ENCODE data around the gene PSMA2.

PSMA2 gene

DNA sequence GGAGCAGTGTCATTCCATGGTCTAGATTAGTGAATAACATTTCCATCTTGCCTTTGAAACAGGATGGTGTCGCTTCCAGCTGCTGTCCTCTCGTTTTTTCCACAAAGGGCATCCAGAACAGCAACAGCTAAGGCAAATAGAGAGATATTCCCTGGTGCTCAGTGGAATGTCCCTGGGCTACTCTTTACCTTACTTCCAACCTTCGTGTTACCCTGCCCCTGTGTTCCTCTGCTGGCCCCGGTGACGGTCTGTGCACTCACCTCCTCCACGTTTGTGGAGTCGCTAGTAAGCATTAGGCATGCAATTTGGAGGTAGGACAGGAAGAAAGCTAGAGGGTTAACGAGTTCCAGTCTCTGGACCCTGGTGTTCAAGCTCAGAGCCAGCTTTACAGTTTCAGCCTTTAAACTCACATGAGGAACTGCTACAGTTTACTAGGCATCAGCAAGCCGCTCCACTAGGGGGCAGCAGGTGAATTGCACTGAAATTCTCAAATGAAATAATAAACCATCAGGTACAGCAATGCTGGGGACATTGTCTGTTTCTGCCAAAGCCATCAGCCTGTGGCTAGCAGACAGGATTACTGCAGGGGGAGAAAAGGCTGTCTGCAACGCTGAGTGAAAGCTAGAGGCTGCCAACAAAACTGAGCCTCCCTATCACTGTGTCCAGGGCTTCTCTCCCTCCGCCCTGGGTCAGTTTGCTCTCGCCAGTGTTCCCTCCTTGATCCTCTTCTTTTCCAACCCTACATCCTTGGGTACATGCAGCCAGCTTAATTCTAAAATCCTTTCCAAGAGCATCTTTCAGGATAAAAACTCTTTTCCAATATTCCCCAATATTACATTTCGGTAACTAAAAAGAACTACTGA lies 9.2 kb upstream of the PSMA2 start:
- peak; percentile 42 for DNase-seq (ENCODE audit: low read depth)

DNA sequence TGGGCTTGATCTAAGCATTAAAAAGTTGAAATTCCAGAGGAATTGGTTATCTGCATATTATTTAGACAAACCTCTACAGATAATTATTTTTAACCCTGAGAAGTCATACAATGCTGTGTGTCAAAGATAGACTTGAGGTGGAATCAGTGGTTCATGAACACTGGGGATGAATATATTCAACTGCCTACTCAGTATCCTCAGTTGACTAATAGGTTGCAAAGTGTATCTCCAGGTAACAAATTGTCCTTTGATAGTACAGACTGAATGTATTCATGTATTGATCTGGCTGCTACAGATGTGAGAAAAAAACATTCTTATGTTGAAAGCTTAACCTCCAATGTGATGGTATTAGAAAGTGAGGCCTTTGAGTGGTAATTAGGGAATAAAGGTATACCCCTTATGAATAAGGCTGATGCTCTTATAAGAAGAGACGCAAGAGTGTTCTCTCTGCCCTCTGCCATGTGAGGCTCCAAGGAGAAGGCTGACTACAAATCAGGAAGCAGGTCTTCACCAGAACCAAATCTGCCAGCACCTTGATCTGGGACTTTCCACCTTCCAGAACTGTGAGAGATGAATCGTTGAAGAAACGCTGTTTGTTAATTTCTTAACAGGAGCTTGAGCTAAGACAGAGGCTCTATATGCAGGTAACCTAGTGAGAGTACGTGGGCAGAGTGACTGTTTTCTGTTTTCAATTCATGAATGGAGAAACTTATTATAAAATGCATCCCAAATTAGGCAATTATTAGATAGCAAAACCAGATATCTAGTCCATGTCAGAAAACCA lies 7.7 kb upstream of the PSMA2 start:
- DNase-seq (ENCODE audit: low read depth) = no peak

GRCh38 chr7:42935861-42936260 lies 3.9 kb upstream of the PSMA2 start:
- DNase-seq (ENCODE audit: low read depth) = no peak

DNA sequence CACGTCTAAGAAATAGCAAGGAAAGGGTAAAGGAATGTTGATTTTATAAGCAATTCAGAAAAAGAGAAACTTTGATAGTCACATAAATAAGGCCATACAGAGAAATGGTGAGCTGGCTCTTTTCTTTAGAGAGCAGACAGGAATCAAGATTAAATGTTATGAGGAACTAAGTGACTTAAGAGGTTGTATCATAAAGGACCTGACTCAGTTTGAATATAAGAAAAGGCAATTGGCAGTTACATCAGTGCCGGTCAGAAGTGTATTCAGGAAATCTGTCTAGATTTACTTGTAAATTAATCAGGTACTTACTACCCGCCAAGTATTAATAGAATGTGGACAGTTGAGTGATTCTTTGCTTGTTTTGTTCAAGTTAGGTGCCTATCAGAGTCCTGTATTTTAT lies 2.3 kb upstream of the PSMA2 start:
- no peak for DNase-seq (ENCODE audit: low read depth)

DNA sequence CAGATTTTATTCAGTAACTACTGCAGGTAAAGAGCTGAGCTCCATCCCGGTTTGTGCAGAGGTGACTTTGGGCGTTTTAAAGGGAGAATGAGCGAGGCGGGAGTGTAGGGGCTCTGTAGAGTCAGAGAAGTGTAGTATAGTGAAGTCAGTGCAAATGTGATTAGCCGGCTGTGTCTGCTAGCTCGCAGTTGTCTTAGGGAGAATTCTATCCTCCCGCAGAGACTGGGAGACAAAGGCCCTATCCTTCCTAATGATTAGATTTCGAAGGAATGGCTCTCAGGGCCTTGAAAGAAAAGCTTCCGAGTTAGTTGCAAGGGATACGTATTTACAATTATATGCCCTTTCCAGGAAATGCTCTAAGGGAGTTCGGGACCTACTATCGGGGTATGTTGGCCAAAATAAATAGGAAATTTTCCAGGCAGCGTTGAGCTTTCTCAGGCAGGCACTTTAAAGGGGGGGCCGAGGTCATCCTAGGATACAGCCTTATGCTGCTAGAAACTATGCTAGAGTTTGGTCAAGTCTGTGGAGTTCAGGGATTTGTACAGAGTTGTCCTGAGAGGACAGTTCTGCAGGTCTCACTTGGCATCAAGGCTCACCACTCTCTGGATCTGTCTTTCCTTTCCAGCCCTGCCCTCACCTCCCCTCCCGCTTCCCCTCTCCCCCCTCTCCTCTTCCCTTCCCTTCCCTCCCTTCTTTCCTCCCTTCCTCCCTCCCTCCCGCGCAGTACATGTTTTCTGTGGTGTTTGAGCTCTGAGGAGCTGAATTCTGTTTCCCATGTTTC lies 1.0 kb upstream of the PSMA2 start:
- no peak for DNase-seq (ENCODE audit: low read depth)

GRCh38 chr7:42931447-42931833 lies 534 bp downstream of the PSMA2 start:
- DNase-seq (ENCODE audit: low read depth) = no peak

DNA sequence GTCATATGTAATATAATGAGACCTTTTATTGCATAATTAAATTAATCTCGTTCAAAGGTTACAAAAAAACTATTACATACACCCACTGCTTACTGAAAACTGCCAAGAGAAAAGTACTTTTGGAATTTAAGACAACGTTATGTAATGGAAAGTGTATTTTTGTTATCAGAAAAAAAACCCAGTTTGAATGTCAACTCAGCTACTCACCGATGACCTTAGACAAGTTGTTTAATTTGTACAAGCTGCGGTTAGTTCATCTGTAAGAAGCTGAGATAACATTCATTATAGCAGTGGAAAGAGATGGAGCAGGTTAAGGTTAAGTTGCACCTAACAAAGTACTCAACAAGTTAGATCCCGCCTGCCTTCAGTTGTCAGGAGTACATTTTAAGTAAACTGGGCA lies 1.1 kb downstream of the PSMA2 start:
- DNase-seq (ENCODE audit: low read depth) = no peak

DNA sequence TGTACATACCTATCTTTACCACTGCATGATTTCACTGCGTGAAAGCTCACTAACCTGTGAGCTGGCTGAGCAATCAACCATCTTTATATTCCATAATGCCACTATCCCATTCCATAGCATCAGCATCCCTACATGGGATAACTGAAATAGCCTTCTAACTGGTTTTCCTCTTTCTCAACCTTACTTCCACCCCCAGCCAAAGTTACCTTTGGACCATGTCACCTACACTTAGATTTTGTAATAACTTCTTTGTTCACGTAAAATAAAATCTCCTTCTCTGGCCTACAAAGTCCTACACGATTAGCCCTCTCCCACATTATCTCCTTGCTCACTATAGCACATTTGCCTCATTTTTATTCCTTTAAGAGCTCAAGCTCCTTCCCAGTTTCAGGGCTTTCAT lies 2.5 kb downstream of the PSMA2 start:
- no peak for DNase-seq (ENCODE audit: low read depth)

DNA sequence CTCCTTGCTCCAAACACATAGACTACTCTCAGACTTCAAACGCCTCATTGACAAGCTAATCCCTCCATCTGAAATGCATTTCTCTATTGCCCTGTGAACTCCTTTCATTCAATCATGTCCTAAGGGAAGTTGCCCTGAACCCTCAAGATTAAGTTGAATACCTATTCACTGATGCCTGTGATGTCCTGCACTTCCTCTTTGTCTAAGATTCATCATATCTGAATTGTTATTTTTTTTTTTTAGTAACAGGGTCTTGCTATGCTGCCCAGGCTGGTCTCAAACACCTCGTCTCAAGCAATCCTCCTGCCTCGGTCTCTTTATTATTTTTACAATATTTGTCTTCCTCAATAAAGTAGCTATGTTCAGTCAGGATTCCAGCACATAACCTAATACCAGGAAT lies 3.2 kb downstream of the PSMA2 start:
- no peak for DNase-seq (ENCODE audit: low read depth)

GRCh38 chr7:42926204-42926603 lies 5.8 kb downstream of the PSMA2 start:
- DNase-seq (ENCODE audit: low read depth) = no peak

DNA sequence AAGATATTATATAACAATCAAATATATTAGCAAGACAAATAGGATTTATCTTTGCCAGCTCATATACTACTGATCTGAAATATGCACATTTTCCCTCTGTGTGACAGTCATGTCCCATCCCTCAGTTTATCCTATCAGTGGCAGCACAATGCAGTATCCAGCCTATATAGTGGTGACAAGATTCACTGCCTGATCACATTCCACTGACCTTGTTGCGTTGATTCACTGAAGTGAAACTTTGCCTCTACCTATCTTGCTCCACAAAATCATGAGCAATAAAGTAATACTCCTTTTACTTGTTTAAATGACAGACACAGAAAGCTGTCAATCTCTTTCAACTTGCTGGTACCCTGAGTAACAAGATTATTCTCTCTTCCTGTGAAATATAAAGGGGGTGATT lies 6.3 kb downstream of the PSMA2 start:
- no peak for DNase-seq (ENCODE audit: low read depth)

GRCh38 chr7:42924223-42924838 lies 7.6 kb downstream of the PSMA2 start:
- no peak for DNase-seq (ENCODE audit: low read depth)

DNA sequence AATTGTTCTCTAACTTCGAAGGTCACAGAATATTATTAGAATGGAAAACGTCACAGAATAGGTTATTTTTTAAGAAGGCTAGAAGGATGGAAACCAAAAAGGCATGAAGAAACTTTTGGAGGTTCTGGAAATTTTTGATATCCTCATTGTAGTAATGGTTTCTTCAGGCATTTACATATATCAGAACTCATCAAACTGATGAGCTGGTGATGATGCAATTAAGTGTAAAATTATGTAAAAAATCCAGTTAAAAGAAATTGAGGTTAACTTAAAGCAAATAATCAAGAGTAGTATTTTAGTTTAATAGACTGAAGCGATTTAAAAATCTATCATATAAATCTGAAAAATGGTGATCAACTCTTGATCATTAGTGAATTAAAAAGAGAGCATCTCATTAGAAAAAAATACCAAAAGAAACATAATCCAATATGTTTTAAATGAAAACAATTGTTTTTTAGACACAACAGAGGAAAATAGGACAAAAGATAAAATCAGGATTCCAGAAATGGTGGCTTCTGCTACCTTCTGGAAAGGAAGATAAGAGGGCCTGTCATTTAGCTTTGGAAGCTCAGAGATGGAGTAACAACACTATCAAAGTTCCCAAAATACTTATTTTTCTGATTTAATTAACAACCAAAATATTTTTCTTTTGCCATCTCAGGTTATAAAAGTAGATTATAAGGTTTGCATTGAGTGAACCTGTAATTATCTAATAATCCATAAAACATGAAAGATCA lies 9.8 kb downstream of the PSMA2 start:
- DNase-seq (ENCODE audit: low read depth) = no peak

DNA sequence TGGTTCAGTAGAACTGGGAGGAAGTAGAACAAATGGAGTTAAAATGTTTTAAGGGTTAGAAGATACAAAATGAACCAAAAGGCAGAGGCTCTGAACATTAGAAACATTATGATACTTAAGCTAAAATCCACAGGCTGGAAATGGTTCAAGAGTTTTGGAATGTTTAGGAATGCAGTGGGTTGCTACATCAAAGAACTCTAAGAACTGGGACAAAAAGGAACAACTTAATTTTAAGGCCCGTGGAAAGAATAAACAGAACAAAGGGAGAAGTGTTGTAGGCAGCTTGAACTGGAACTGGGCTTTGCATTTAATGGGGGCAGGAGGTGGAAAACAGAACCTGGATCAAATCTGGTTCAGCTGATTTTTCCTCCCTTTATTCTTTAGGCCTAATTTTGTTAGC lies 16.6 kb downstream of the PSMA2 start:
- DNase-seq (ENCODE audit: low read depth) = no peak

- DNase-seq (ENCODE audit: low read depth) = no peak
Observed at GRCh38 chr7:42914421-42915045, 17.4 kb downstream of the PSMA2 start.

- DNase-seq (ENCODE audit: low read depth) = no peak
Observed at GRCh38 chr7:42914009-42914408, 18.0 kb downstream of the PSMA2 start.

GRCh38 chr7:42913591-42913990 lies 18.4 kb downstream of the PSMA2 start:
- DNase-seq (ENCODE audit: low read depth) = no peak

DNA sequence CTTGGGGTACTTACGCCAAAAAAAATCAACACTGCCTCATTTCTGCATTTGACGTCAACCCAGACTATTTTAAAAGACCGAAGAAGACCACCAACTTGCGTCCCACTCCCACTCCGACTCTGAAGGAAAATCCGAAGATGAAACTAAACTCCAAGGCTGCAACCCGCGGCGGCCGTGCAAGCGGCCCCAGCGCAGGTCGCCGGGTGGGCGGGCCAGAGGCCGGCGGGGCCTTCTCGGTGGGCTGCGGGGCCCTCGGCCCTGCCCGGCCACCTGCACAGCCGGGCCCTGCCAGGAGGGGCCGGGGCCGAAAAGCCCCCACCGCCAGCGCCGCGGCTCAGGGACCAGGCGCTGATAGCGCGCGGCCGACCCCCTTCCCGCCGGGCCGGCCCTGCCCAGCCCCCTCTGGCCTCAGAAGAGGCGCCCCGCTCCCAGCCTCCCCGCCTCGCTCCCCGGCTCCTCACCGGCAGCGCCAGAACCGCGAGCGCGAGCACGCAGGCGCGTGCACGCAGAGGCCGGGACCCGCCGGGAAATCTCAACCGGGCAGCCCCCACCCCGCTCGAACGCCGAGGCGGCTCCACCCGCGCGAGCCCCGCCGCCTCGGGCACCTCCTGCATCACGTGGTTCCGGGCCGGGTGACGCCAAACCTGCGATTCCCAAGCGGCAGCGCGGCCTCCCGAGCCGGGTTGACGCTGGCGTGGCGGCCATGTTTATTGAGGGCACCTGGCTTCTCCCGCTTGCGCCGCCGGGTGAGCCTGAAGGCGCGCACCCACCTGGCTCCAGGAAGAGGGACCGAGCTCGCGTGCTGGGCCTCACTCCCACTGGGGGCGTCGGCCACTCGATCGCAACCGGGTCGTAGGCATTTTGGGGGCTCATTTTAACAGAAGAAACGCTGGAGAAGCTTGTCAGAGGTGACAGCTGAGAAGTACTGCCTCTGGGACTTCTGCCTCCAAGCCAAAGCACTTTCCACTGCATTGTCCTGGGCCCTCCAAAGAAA lies 20.2 kb downstream of the PSMA2 start, which contains the start of gene C7orf25:
Gene C7orf25 (minus strand): TSS at position 617 of the 994 bp plus-strand sequence. CDS start 1,170 bp downstream, outside the sequence.
- DNase-seq (ENCODE audit: low read depth) = peak; percentile 81

DNA sequence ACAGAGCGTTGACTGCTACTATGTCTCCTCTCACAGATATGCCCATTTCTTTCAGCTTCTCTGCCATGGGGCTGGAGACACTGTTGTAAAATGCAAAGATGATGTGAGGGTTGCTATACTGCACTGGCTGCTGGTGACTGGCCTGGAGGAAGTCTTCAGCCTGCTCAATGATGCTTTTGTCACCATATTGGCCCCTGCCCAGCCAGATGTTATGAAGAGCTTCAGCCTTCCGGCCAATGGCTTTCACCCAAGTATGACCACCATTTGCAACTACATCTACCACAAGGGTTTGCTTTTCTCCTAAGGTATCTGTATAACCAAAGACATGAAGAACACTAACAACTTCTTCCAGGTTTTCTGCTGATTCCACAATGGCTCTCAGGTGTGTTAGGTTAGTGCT lies 21.7 kb downstream of the PSMA2 start:
- no peak for DNase-seq (ENCODE audit: low read depth)

DNA sequence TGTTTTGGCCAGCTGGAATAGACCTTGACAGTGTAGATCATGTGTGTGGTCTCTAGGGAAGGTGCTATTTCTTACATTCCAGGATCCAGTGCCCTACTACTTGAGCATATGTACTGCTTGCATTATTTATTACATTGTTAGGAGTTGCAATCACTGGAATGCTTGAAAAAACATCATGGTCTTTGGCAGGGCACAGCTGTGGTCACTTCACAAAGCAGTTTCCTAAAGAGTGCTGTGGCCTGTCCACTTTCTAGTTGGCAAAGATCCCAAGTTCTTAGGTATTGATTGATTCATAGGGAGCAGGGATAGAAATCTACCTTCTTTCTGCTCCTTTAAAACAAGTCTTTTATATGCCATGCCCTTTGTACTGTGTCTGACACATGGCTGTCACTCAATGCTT lies 24.7 kb downstream of the PSMA2 start:
- DNase-seq (ENCODE audit: low read depth) = no peak

All from stimulated activated CD8-positive, alpha-beta memory T cell treated with anti-CD3 and anti-CD28 coated beads, Interleukin-15, amount 100 ng/mL, for 24 hours (primary cell).